Vagina (tissue), 2 donors: ENCODE data around the gene ARMC6. TPM values are rescaled to one million over a fixed set of nuclear protein-coding genes. Genes with fewer than 3 reads are reported as not detected.

Source experiments
- DNase-seq, 2 donors: peaks; one replicate each; pipeline ENCODE4 v3.0.0-alpha.2; 2017; ENCODE audit errors: extremely low spot score in 2 of 2
- H3K27ac ChIP-seq: fragments of 200-600 bp; sonication (generic); one replicate; pipeline ENCODE4 v1.5.1; 2019
- H3K27me3 ChIP-seq: fragments of 200-600 bp; sonication (generic); one replicate; pipeline ENCODE4 v1.5.1; 2019
- H3K36me3 ChIP-seq, 2 donors: fragments of 200-600 bp; sonication (generic); one replicate each; pipeline ENCODE4 v1.5.1; 2017 to 2019
- H3K4me1 ChIP-seq: fragments of 200-600 bp; sonication (generic); one replicate; pipeline ENCODE4 v1.5.1; 2019
- H3K4me3 ChIP-seq, 2 donors: fragments of 200-600 bp; sonication (generic); 1 replicate in 1 of 2; 2 replicates in 1 of 2; pipeline ENCODE4 v1.5.1; 2016 to 2019
- H3K9me3 ChIP-seq: fragments of 200-600 bp; sonication (generic); one replicate; pipeline ENCODE4 v1.5.1; 2019
- CTCF ChIP-seq, 3 experiments: fragments of 450-650 bp in 2 of 3; fragments of 200-600 bp in 1 of 3; sonication (generic) in 1 of 3; IDR thresholded peaks; one replicate each; pipeline ENCODE4 v1.5.1; 2017 to 2019; ENCODE audit warnings: antibody characterized with exemption in 3 of 3, mild to moderate bottlenecking in 2 of 3, moderate library complexity in 2 of 3
- POLR2A ChIP-seq, 2 donors: fragments of 450-650 bp; IDR thresholded peaks; one replicate each; pipeline ENCODE4 v1.6.1; 2017; ENCODE audit warnings: antibody characterized with exemption in 2 of 2, mild to moderate bottlenecking in 2 of 2, moderate library complexity in 2 of 2
- POLR2AphosphoS5 ChIP-seq, 2 donors: sonication (generic); formaldehyde crosslinking; IDR thresholded peaks; one replicate each; pipeline ENCODE4 v1.9.0; 2017; ENCODE audit warnings: antibody characterized with exemption in 2 of 2, mild to moderate bottlenecking in 2 of 2, low read depth in 1 of 2; ENCODE audit not compliant: insufficient read depth in 1 of 2
- intact Hi-C: fragments of 100-400 bp; cut with DNase I; formaldehyde crosslinking; loops from one replicate; pipeline ENCODE4 v1.15.1; 2023
- total RNA-seq: library from RNA; depleted of rRNA; stranded (reverse); fragments of >200 nt; gene quantifications from one replicate; pipeline ENCODE4 v1.2.3, GENCODE V29; 2016

The ARMC6 gene
- total RNA-seq, 1 donor from 2014 or later, result 26.5 TPM

- H3K27me3 ChIP-seq, result no peaks in the 10 kb centered on the region
- H3K27ac ChIP-seq, result no peak overlapping the region
- no peak for TF ChIP-seq CTCF (IDR thresholded peaks at IDR 0.05)
- no peak for TF ChIP-seq POLR2AphosphoS5 (IDR thresholded peaks at IDR 0.05; ENCODE audit: insufficient read depth in 1 of 2, low read depth in 1 of 2)
- TF ChIP-seq POLR2A (IDR thresholded peaks at IDR 0.05), result no peak
- no peaks in the 10 kb centered on the region for H3K9me3 ChIP-seq
- intact Hi-C loops, result no loop called here
- H3K36me3 ChIP-seq, result peaks cover 0 to 22% of the 10 kb centered on the region in 2 donors
- DNase-seq, result no peak
- H3K4me3 ChIP-seq, result no peak overlapping the region
- peaks cover 5% of the 10 kb centered on the region for H3K4me1 ChIP-seq
These were observed 43.2 kb upstream of the ARMC6 start for GRCh38 chr19:18990128-18990708.

- Histone ChIP-seq H3K4me1 (no peaks in the 10 kb centered on the region), H3K36me3 (peaks cover 0 to 30% of the 10 kb centered on the region in 2 donors), H3K9me3 (no peaks in the 10 kb centered on the region), H3K27me3 (no peaks in the 10 kb centered on the region), H3K4me3 (no peak overlapping the region), H3K27ac (no peak overlapping the region)
- TF ChIP-seq POLR2AphosphoS5 (IDR thresholded peaks at IDR 0.05; ENCODE audit: insufficient read depth in 1 of 2, low read depth in 1 of 2) (no peak), POLR2A (IDR thresholded peaks at IDR 0.05) (no peak), CTCF (IDR thresholded peaks at IDR 0.05) (no peak)
- intact Hi-C loops, result no loop called here
- DNase-seq, result no peak
These were observed 42.4 kb upstream of the ARMC6 start for GRCh38 chr19:18991006-18991405.

- TF ChIP-seq CTCF (IDR thresholded peaks at IDR 0.05), result no peak
- no peak for TF ChIP-seq POLR2AphosphoS5 (IDR thresholded peaks at IDR 0.05; ENCODE audit: insufficient read depth in 1 of 2, low read depth in 1 of 2)
- no peak for TF ChIP-seq POLR2A (IDR thresholded peaks at IDR 0.05)
- no peak for DNase-seq
- Histone ChIP-seq H3K4me3 (no peak overlapping the region), H3K9me3 (no peaks in the 10 kb centered on the region), H3K36me3 (peaks cover 0 to 30% of the 10 kb centered on the region in 2 donors), H3K4me1 (no peaks in the 10 kb centered on the region), H3K27ac (no peak overlapping the region), H3K27me3 (no peaks in the 10 kb centered on the region)
- intact Hi-C loops, result no loop called here
These were observed 41.9 kb upstream of the ARMC6 start for GRCh38 chr19:18991468-18991867.

DNA sequence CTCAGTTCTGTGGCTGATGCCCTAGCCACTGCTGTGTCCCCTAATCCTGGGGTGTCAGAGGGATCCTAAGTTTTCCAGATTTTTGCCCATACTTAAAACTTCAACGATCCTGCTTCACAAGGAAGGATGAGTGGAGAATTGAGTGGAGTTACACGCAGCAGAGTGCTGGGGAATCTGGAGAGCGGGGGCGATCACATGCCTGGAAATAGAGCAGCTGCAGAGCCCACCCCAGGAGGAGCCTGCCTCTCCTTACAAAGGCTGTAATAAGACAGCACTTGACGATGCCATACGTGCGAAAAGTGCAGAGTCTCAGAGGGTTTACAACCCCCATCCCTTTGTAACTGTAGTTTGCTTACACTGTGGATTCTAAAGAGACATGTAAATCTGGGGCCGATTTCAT, 40.7 kb upstream of the ARMC6 start:
- Histone ChIP-seq H3K4me1 (no peaks in the 10 kb centered on the region), H3K27ac (no peak overlapping the region), H3K4me3 (no peak overlapping the region), H3K27me3 (no peaks in the 10 kb centered on the region), H3K9me3 (no peaks in the 10 kb centered on the region), H3K36me3 (peaks cover 0 to 30% of the 10 kb centered on the region in 2 donors)
- DNase-seq, result no peak
- intact Hi-C loops, result no loop called here
- TF ChIP-seq POLR2AphosphoS5 (IDR thresholded peaks at IDR 0.05; ENCODE audit: insufficient read depth in 1 of 2, low read depth in 1 of 2), result no peak
- TF ChIP-seq POLR2A (IDR thresholded peaks at IDR 0.05), result no peak
- TF ChIP-seq CTCF (IDR thresholded peaks at IDR 0.05), result no peak

DNA sequence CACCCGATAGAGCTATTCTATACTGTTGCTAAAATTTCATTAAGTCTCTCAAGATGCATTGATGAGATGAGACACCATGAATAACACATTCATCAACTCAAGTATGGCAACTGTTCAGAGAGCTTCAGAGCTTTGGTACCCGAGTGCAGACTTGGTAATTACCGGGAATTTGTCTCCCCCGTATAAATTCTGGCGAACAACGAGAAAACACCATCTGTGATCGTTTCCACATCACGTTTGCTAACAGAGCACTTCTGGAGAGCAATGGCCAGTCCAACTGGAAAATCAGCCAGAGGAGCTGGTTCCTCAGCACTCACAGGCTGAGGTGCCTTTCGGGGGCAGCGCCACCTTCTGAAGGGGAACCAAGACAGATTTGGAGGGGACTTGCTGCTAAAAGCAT, 40.3 kb upstream of the ARMC6 start:
- Histone ChIP-seq H3K9me3 (no peaks in the 10 kb centered on the region), H3K4me1 (no peaks in the 10 kb centered on the region), H3K36me3 (peaks cover 0 to 30% of the 10 kb centered on the region in 2 donors), H3K27ac (no peak overlapping the region), H3K27me3 (no peaks in the 10 kb centered on the region), H3K4me3 (no peak overlapping the region)
- TF ChIP-seq POLR2A (IDR thresholded peaks at IDR 0.05) (no peak), CTCF (IDR thresholded peaks at IDR 0.05) (no peak), POLR2AphosphoS5 (IDR thresholded peaks at IDR 0.05; ENCODE audit: insufficient read depth in 1 of 2, low read depth in 1 of 2) (no peak)
- intact Hi-C loops, result no loop called here
- DNase-seq, result no peak
